ENCODE results near the gene P3H2.

- TF ChIP-seq STAG1 (CRISPR knock-in tag; IDR thresholded peaks at IDR 0.05; ENCODE audit: borderline replicate concordance) (no peak), POLR2A (conservative IDR thresholded peaks at IDR 0.05) (no peak), TFE3 (CRISPR knock-in tag; IDR thresholded peaks at IDR 0.05) (no peak), ZNF318 (IDR thresholded peaks at IDR 0.05; ENCODE audit: borderline replicate concordance in 1 of 2, low read depth in 1 of 2) (no peak), EZH2 (IDR thresholded peaks at IDR 0.05; ENCODE audit: borderline replicate concordance, low read depth, low read length) (no peak), ZNF444 (CRISPR knock-in tag; IDR thresholded peaks at IDR 0.05) (no peak), L3MBTL2 (IDR thresholded peaks at IDR 0.05) (no peak)
Observed at GRCh38 chr3:190010486-190010885, 110.2 kb downstream of the P3H2 start.
